K562 (cell line): Measurements from ENCODE around the gene UTS2R. TPM values are rescaled to one million over a fixed set of nuclear protein-coding genes. Genes with fewer than 3 reads are reported as not detected.

ENCODE experiments used
- BHLHE40 ChIP-seq: IDR thresholded peaks from 2 replicates; pipeline ENCODE4 v1.6.1; 2011; ENCODE audit warnings: low read length, improper control_type of control experiment
- BRD4 ChIP-seq: fragments of 200-600 bp; sonication (generic); IDR thresholded peaks from 2 replicates; pipeline ENCODE4 v1.6.1; 2017; ENCODE audit warnings: inconsistent platforms
- CBX5 ChIP-seq: IDR thresholded peaks from 2 replicates; pipeline ENCODE4 v1.6.1; 2014; ENCODE audit warnings: low read depth, borderline replicate concordance
- DPF2 ChIP-seq: fragments of 450-650 bp; IDR thresholded peaks from 2 replicates; pipeline ENCODE4 v1.6.1; 2016
- FOXA3 ChIP-seq, 2 experiments: fragments of 450-650 bp in 1 of 2; sonication (generic) in 1 of 2; formaldehyde crosslinking; IDR thresholded peaks in 1 of 2; conservative IDR thresholded peaks in 1 of 2; 2 replicates each; pipeline versions ENCODE4 v1.4.0 to v1.8.0; 2020 to 2022; ENCODE audit warnings: mild to moderate bottlenecking in 2 of 2, missing genetic modification reagents in 1 of 2
- FOXM1 ChIP-seq, 2 experiments: fragments of 450-650 bp in 1 of 2; sonication (generic) in 1 of 2; formaldehyde crosslinking in 1 of 2; IDR thresholded peaks; 2 replicates each; pipeline versions ENCODE4 v1.6.1 to v1.9.0; 2017 to 2022; ENCODE audit warnings: low read depth in 2 of 2, mild to moderate bottlenecking in 2 of 2, missing genetic modification reagents in 1 of 2, moderate library complexity in 1 of 2
- FUS ChIP-seq: fragments of 200-400 bp; formaldehyde crosslinking; optimal IDR thresholded peaks from 2 replicates; pipeline ENCODE3; 2017; ENCODE audit warnings: low read depth, low read length
- MAZ ChIP-seq, 2 experiments: fragments of 450-650 bp in 1 of 2; sonication (generic) in 1 of 2; formaldehyde crosslinking; IDR thresholded peaks in 1 of 2; conservative IDR thresholded peaks in 1 of 2; 2 replicates each; pipeline versions ENCODE4 v1.4.0 to v1.5.0; 2020; ENCODE audit warnings: mild to moderate bottlenecking in 1 of 2, missing genetic modification reagents in 1 of 2
- NFXL1 ChIP-seq: fragments of 450-650 bp; formaldehyde crosslinking; IDR thresholded peaks from 2 replicates; pipeline ENCODE4 v1.4.0; 2021; ENCODE audit warnings: mild to moderate bottlenecking
- RBM17 ChIP-seq: fragments of 200-400 bp; formaldehyde crosslinking; IDR thresholded peaks from 2 replicates; pipeline ENCODE4 v1.6.1; 2017; ENCODE audit warnings: low read depth, mild to moderate bottlenecking, low read length, borderline replicate concordance
- SMC3 ChIP-seq: conservative IDR thresholded peaks from 2 replicates; pipeline ENCODE4 v1.6.1; 2011; ENCODE audit warnings: low read depth, low read length, improper control_type of control experiment; ENCODE audit not compliant: insufficient read depth
- TCF7 ChIP-seq: sonication (generic); IDR thresholded peaks from 2 replicates; pipeline ENCODE4 v1.6.1; 2016; ENCODE audit warnings: antibody characterized with exemption, borderline replicate concordance
- ZBTB7A ChIP-seq: IDR thresholded peaks from 2 replicates; pipeline ENCODE4 v1.6.1; 2011; ENCODE audit warnings: low read depth, mild to moderate bottlenecking, low read length, moderate library complexity, borderline replicate concordance; ENCODE audit not compliant: control insufficient read depth
- ZNF143 ChIP-seq: sonication (generic); formaldehyde crosslinking; IDR thresholded peaks from 2 replicates; pipeline ENCODE4 v1.9.0; 2022; ENCODE audit warnings: mild to moderate bottlenecking, missing genetic modification reagents
- ZNF644 ChIP-seq: fragments of 200-800 bp; sonication (Bioruptor generic); IDR thresholded peaks from 2 replicates; pipeline ENCODE4 v1.6.1; 2016; ENCODE audit warnings: low read depth, missing genetic modification characterization, missing compliant biosample characterization
- ZNF695 ChIP-seq: fragments of 450-650 bp; formaldehyde crosslinking; IDR thresholded peaks from 2 replicates; pipeline ENCODE4 v1.4.0; 2020; ENCODE audit warnings: mild to moderate bottlenecking, moderate library complexity
- polyA plus RNA-seq, 8 experiments: library from polyadenylated mRNA; depleted of rRNA in 4 of 8; stranded (reverse) in 5 of 8; unstranded in 3 of 8; fragments of >200 nt; fragmentation: Nextera tagmentation in 2 of 8; fragmentation: Illumina TruSeq in 1 of 8; extraction: Ambion mirVana in 2 of 8; extraction: Trizol in 1 of 8; gene quantifications; 2 replicates each; pipeline versions ENCODE4 v1.2.1 to v1.2.3, GENCODE V29; 2011 to 2014; ENCODE audit warnings: inconsistent platforms in 1 of 8, missing spikeins in 1 of 8
- total RNA-seq, 7 experiments: library from RNA; depleted of rRNA in 6 of 7; stranded (reverse); fragments of >200 nt in 6 of 7; fragmentation: Illumina TruSeq in 2 of 7; extraction: Trizol in 2 of 7; gene quantifications; 2 replicates each; pipeline versions ENCODE4 v1.2.1 to v1.2.3, GENCODE V29; 2011 to 2021; ENCODE audit warnings: low replicate concordance in 1 of 7
- TF ChIP-seq, protein P1 (sequence below), 2 experiments: fragments of 450-650 bp in 1 of 2; sonication (generic) in 1 of 2; formaldehyde crosslinking in 1 of 2; IDR thresholded peaks in 1 of 2; conservative IDR thresholded peaks in 1 of 2; 2 replicates each; pipeline versions ENCODE4 v1.6.1 to v1.8.1; 2016 to 2023; ENCODE audit warnings: mild to moderate bottlenecking in 2 of 2, moderate library complexity in 2 of 2, inconsistent platforms in 1 of 2, missing genetic modification reagents in 1 of 2
- TF ChIP-seq, protein P2 (sequence below): fragments of 450-650 bp; IDR thresholded peaks from 2 replicates; pipeline ENCODE4 v1.7.1; 2018; ENCODE audit warnings: mild to moderate bottlenecking, low read depth; ENCODE audit not compliant: partially characterized antibody
- TF ChIP-seq, protein P3 (sequence below): sonication (generic); formaldehyde crosslinking; IDR thresholded peaks from 2 replicates; pipeline ENCODE4 v1.8.1; 2023; ENCODE audit warnings: mild to moderate bottlenecking, missing genetic modification reagents, moderate library complexity
- TF ChIP-seq, protein P4 (sequence below): sonication (generic); formaldehyde crosslinking; IDR thresholded peaks from 2 replicates; pipeline ENCODE4 v1.5.0; 2020; ENCODE audit warnings: missing genetic modification reagents

UTS2R gene
- total and polyA plus RNA-seq, 9 of the 15 experiments (the other 6 are each of a cell fraction or from before 2014, with no cell fraction given) = 0.22 TPM; not detected in 8

DNA sequence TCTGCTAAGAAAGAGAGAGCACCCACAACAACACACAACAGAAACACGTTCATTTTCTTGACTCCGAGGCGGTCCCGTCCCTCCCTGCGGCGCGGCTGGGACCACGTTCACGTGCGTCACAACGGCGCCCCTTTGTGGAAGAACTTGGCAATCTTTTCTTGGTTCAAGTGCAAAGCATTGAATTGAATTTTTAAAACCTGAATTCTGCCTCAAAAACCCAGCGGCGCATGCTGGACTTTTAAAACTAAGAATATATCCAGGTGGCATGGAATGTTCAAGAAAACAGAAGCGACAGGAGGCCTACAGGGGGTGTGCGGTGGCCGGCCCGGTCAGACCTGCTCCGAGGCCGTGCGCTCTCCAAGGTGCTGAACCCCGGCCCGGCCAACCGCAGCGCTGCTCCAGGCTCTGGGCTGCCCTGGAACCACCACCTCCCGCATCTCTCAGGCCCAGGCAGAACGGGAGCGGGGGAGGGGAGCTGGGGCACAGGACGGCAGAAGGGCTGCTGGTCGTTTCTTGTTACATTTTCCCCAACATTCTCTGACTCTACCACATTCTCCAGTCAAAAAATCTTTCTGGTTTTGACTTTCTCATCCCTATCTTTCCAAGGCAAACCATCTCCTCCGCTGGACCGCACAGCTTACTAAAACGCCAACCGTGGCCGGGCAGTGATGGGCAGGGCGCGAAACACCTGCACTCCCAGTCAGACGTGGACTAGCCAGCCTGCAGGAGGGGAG is 43.1 kb downstream of the UTS2R start (continued):
- TF ChIP-seq DPF2 (0 out of 2 replicates have a peak, but pooled peaks have one; percentile 28), CBX5 (no peak), RBM17 (no peak), BRD4 (no peak), NFXL1 (CRISPR knock-in tag) (no peak), FOXA3 (CRISPR knock-in tag; conservative IDR thresholded peaks at IDR 0.05 in 1 of 2, IDR thresholded peaks at IDR 0.05 in 1 of 2) (peak in 1 of 2 experiments; percentile 78; a peak in 2 of 4 replicates), ZNF695 (no peak), ZBTB7A (peak; percentile 34; the same call in 1 of the 2 replicates), BHLHE40 (peak; percentile 81), ZNF143 (CRISPR knock-in tag) (peak; percentile 20; the same call in 1 of the 2 replicates), ZNF644 (tag) (peak; percentile 63; the same call in 1 of the 2 replicates), SMC3 (peak; percentile 76), MAZ (CRISPR knock-in tag; conservative IDR thresholded peaks at IDR 0.05 in 1 of 2, IDR thresholded peaks at IDR 0.05 in 1 of 2) (peak; percentile 34 to 92; a peak in 3 of 4 replicates), TCF7 (no peak), FOXM1 (IDR thresholded peaks at IDR 0.05; ENCODE audit: low read depth) (no peak), FOXM1 (CRISPR knock-in tag; IDR thresholded peaks at IDR 0.05; ENCODE audit: low read depth) (peak; percentile 97), FUS (no peak)
- TF ChIP-seq, protein P1, sequence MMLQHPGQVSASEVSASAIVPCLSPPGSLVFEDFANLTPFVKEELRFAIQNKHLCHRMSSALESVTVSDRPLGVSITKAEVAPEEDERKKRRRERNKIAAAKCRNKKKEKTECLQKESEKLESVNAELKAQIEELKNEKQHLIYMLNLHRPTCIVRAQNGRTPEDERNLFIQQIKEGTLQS (IDR thresholded peaks at IDR 0.05) = no peak
- TF ChIP-seq, protein P1 (CRISPR knock-in tag; conservative IDR thresholded peaks at IDR 0.05) = 0 out of 2 replicates have a peak, but pooled peaks have one; percentile 60
- TF ChIP-seq, protein P2, sequence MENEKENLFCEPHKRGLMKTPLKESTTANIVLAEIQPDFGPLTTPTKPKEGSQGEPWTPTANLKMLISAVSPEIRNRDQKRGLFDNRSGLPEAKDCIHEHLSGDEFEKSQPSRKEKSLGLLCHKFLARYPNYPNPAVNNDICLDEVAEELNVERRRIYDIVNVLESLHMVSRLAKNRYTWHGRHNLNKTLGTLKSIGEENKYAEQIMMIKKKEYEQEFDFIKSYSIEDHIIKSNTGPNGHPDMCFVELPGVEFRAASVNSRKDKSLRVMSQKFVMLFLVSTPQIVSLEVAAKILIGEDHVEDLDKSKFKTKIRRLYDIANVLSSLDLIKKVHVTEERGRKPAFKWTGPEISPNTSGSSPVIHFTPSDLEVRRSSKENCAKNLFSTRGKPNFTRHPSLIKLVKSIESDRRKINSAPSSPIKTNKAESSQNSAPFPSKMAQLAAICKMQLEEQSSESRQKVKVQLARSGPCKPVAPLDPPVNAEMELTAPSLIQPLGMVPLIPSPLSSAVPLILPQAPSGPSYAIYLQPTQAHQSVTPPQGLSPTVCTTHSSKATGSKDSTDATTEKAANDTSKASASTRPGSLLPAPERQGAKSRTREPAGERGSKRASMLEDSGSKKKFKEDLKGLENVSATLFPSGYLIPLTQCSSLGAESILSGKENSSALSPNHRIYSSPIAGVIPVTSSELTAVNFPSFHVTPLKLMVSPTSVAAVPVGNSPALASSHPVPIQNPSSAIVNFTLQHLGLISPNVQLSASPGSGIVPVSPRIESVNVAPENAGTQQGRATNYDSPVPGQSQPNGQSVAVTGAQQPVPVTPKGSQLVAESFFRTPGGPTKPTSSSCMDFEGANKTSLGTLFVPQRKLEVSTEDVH = no peak
- TF ChIP-seq, protein P3, sequence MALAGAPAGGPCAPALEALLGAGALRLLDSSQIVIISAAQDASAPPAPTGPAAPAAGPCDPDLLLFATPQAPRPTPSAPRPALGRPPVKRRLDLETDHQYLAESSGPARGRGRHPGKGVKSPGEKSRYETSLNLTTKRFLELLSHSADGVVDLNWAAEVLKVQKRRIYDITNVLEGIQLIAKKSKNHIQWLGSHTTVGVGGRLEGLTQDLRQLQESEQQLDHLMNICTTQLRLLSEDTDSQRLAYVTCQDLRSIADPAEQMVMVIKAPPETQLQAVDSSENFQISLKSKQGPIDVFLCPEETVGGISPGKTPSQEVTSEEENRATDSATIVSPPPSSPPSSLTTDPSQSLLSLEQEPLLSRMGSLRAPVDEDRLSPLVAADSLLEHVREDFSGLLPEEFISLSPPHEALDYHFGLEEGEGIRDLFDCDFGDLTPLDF = peak; percentile 90
- TF ChIP-seq, protein P4, sequence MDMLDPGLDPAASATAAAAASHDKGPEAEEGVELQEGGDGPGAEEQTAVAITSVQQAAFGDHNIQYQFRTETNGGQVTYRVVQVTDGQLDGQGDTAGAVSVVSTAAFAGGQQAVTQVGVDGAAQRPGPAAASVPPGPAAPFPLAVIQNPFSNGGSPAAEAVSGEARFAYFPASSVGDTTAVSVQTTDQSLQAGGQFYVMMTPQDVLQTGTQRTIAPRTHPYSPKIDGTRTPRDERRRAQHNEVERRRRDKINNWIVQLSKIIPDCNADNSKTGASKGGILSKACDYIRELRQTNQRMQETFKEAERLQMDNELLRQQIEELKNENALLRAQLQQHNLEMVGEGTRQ = peak; percentile 45
